Ascending aorta (tissue), 2 donors: ENCODE measurements around the gene POU2F2. TPM values are rescaled to one million over a fixed set of nuclear protein-coding genes. Genes with fewer than 3 reads are reported as not detected.

Experiments
- DNase-seq, 2 donors: peaks; one replicate each; pipeline ENCODE4 v3.0.0-alpha.2; 2019; ENCODE audit warnings: low spot score in 2 of 2
- H3K27ac ChIP-seq, 2 donors: fragments of 200-600 bp; sonication (generic); one replicate each; pipeline ENCODE4 v1.5.1; 2016 to 2017; ENCODE audit warnings: mild to moderate bottlenecking in 1 of 2
- H3K27me3 ChIP-seq: fragments of 200-600 bp; sonication (generic); one replicate; pipeline ENCODE4 v1.5.1; 2017
- H3K36me3 ChIP-seq, 2 donors: fragments of 200-600 bp; sonication (generic); one replicate each; pipeline ENCODE4 v1.5.1; 2016
- H3K4me1 ChIP-seq, 2 donors: fragments of 200-600 bp; sonication (generic); one replicate each; pipeline ENCODE4 v1.5.1; 2016 to 2017; ENCODE audit warnings: mild to moderate bottlenecking in 1 of 2
- H3K4me3 ChIP-seq, 2 donors: fragments of 200-600 bp; sonication (generic); one replicate each; pipeline ENCODE4 v1.5.1; 2016 to 2017; ENCODE audit warnings: mild to moderate bottlenecking in 1 of 2
- H3K9me3 ChIP-seq, 2 donors: fragments of 200-600 bp; sonication (generic); one replicate each; pipeline ENCODE4 v1.5.1; 2016
- intact Hi-C: fragments of 100-400 bp; cut with DNase I; formaldehyde crosslinking; loops from one replicate; pipeline ENCODE4 v1.15.1; 2023
- total RNA-seq: library from RNA; depleted of rRNA; stranded (reverse); fragments of >200 nt; gene quantifications from one replicate; pipeline ENCODE4 v1.1.0, GENCODE V29; 2016
- TF ChIP-seq, protein P1 (sequence below), 3 experiments: fragments of 200-600 bp in 2 of 3; fragments of 450-650 bp in 1 of 3; sonication (generic) in 2 of 3; IDR thresholded peaks; one replicate each; pipeline ENCODE4 v1.5.1; 2016 to 2019; ENCODE audit warnings: antibody characterized with exemption in 3 of 3, mild to moderate bottlenecking in 1 of 3, moderate library complexity in 1 of 3

The POU2F2 gene
- total RNA-seq, 1 donor from 2014 or later = not detected

DNA sequence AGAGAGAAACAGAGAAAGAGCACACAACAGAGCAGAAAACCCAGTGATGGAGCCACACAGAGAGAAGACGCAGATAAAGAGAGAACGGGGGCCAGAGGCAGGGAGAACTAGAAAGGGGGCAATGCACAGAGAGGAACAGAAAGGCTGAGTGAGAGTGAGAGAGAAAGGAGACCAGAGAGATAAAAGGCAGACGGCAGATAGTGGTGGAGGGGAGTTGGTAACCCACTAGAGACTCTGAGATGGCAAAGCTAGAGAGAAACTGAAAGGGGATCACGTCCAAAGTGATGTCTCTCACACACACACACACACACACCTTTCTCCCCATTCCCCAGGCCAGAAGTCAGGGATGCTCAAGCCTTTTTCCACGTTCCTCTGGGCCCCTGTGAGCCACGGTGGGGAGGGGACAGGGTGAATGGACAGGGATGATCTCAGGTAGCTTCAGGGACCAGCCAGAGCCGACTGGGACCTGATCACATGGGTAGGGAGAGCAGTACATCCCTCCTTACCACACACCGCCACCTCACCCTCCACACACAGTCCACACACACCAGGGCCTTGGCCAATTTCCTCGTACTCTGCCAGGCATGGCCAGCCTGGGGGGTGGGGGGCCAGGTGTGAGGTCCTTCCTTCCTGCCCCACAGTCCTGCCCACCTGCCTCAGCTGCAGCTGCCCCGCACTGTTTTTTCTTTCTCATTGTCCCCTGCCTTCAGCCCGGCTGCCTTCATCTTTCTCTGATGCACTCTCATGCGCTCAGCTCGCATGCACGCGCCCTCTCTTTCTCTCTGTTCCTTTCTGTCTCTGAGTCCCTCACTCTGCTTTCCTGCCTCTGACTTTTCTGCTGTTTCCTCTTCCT is 22.5 kb upstream of the POU2F2 start:
- Histone ChIP-seq H3K27me3 (no peaks in the 10 kb centered on the region), H3K36me3 (no peaks in the 10 kb centered on the region), H3K4me1 (no peaks in the 10 kb centered on the region), H3K4me3 (no peak overlapping the region), H3K27ac (no peak overlapping the region), H3K9me3 (no peaks in the 10 kb centered on the region)
- TF ChIP-seq, protein P1, sequence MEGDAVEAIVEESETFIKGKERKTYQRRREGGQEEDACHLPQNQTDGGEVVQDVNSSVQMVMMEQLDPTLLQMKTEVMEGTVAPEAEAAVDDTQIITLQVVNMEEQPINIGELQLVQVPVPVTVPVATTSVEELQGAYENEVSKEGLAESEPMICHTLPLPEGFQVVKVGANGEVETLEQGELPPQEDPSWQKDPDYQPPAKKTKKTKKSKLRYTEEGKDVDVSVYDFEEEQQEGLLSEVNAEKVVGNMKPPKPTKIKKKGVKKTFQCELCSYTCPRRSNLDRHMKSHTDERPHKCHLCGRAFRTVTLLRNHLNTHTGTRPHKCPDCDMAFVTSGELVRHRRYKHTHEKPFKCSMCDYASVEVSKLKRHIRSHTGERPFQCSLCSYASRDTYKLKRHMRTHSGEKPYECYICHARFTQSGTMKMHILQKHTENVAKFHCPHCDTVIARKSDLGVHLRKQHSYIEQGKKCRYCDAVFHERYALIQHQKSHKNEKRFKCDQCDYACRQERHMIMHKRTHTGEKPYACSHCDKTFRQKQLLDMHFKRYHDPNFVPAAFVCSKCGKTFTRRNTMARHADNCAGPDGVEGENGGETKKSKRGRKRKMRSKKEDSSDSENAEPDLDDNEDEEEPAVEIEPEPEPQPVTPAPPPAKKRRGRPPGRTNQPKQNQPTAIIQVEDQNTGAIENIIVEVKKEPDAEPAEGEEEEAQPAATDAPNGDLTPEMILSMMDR (IDR thresholded peaks at IDR 0.05) = no peak
- no peak for DNase-seq
- intact Hi-C loops = no loop called here

DNA sequence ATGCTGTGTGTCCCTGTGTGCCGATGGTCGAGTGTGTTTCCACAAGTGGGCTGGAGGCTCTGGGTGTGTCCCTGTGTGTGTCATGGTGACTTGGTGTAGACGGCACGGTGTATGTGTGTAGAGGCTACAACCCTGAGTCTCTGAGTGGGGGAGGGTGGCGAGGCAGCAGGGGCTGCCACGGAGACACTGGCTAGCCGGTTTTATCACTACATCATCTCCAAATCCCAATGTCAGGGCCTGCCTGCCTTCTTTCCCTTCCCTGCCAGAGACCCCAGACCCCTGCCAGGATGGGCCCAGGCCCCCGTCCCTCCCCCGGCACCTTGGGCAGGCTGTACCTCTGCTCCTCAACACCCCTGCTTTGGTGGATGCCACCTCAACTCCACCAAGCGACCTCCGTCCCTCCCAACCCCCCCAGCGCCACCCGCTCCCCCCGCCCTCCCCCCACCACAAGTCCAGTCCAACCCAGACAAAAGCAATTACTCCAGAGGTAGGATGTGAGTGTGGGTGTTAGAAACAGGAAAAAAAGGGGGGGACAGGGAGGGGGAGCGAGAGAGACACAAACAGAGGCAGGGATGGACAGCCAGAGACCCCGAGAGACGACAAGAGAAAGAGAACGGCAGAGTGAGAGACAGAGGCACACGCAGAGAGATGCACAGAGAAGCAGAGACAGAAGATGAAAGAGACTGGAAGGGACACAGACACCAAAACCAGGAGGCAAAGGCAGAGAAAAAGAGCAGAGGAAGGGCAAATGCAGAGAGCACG is 21.6 kb upstream of the POU2F2 start:
- no peak for DNase-seq
- no peaks in the 10 kb centered on the region for H3K36me3 ChIP-seq
- H3K27me3 ChIP-seq = no peaks in the 10 kb centered on the region
- H3K9me3 ChIP-seq = no peaks in the 10 kb centered on the region
- TF ChIP-seq, protein P1 (IDR thresholded peaks at IDR 0.05) = no peak
- H3K27ac ChIP-seq = no peak overlapping the region
- no peak overlapping the region for H3K4me3 ChIP-seq
- no peaks in the 10 kb centered on the region for H3K4me1 ChIP-seq
- intact Hi-C loops = no loop called here

DNA sequence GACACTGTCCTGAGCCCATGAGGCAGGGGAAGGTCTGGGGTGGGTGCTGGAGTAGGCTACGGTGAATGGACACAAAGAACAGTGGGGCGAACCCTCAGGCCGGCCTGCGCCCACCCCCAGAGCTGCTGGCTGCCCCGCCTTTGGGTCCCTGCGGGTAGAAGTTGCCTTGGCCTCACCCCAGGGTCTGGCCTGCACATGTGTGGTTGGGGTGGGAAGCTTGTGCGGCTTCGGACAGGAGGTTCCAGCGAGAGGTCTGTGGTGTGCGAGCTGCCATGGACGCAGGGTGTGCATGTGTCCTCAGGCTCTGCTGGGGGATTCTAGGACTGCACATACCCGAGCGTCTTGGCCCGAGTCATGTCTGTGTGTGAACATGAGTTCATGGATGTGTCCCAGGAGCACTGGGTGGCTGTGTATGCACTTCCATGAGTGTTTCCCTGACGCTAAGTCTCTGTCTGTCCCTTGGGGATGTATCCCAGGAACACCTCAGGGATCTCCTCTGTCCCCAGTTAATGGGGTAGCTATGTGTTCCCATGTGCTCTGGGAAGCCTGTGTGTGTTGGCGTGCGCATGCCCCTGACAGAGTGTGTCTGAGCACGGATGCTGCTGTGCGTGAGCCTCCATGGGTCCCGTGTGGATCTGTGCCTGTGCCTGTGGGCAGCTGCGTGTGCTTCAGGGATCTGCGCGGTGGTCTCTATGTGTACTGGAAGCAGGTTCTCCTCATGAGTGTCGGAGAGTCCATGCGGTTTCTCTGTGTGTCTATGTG is 20.8 kb upstream of the POU2F2 start:
- intact Hi-C loops = no loop called here
- H3K4me3 ChIP-seq = no peak overlapping the region
- H3K4me1 ChIP-seq = no peaks in the 10 kb centered on the region
- no peaks in the 10 kb centered on the region for H3K27me3 ChIP-seq
- TF ChIP-seq, protein P1 (IDR thresholded peaks at IDR 0.05) = no peak
- no peaks in the 10 kb centered on the region for H3K9me3 ChIP-seq
- H3K36me3 ChIP-seq = no peaks in the 10 kb centered on the region
- no peak overlapping the region for H3K27ac ChIP-seq
- DNase-seq = no peak

DNA sequence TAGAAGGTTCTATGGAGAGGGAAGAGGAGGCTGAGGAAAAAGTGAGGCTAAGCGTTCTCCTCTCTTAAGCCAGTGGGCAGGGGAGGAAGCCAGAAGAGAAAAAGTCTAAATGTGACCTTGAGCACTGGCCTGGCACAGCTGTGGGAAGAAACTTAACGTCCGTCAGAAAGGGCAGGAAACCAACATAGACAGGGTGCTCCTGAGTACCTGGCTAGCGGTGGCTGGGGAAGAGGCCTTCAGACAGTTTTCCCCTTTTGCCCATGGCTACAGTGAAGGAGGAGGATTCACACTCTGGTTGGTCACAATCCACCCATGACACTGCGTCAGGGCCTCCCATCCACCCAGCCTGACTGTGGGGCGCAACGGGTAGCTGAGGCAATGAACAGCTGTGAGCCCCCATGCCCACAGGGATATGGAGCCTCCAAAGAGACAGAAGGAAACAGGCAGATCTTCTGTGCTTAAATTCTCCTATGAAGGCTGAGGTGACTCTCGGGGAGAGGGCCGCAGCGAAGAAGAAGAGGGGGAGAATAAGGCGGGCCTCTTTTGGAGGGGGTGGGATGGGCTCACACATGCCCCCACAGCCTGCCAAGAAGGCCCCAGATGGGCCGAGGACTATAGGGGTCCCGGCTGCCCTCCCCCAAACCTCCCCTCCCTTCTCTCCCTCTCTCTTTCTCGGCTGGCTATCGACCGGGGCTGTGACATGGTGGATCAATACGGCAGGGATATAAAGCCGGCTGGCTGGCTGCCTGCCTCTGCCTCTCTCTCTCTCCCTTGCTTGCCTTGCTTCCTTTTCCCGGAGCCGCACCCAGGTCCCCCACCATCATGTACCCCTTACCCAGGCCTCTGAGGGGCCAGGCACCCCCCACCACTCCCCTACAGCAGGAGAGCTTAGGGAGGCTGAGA is 19.8 kb upstream of the POU2F2 start:
- no peak overlapping the region for H3K4me3 ChIP-seq
- intact Hi-C loops = no loop called here
- H3K36me3 ChIP-seq = no peaks in the 10 kb centered on the region
- no peak for DNase-seq
- H3K9me3 ChIP-seq = no peaks in the 10 kb centered on the region
- H3K27ac ChIP-seq = no peak overlapping the region
- TF ChIP-seq, protein P1 (IDR thresholded peaks at IDR 0.05) = no peak
- no peaks in the 10 kb centered on the region for H3K27me3 ChIP-seq
- H3K4me1 ChIP-seq = no peaks in the 10 kb centered on the region

DNA sequence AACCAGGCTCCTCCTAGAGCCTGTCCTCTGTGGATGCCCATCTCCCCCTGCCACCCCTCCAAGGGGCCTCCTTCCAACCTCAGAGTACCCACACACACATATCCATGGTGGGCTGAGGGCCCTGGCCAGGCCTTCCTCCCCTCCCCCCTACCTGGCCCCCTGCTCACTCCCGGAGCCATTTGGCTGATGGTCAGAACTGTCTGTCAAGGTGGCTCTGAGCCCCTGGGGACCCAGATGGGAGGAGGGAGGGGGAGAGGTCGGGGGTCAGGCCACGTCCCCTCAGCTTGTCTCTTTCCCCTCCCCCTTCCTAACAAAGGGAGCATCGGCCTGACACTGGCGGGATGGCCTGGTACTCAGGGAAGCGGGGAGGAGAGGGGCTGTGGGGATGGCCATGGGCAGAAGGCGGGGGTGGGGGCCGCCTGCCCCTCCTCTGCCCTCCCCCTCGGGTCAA is 18.7 kb upstream of the POU2F2 start:
- intact Hi-C loops = no loop called here
- TF ChIP-seq, protein P1 (IDR thresholded peaks at IDR 0.05) = no peak
- Histone ChIP-seq H3K4me1 (no peaks in the 10 kb centered on the region), H3K9me3 (no peaks in the 10 kb centered on the region), H3K27ac (no peak overlapping the region), H3K36me3 (no peaks in the 10 kb centered on the region), H3K27me3 (no peaks in the 10 kb centered on the region), H3K4me3 (no peak overlapping the region)
- DNase-seq = no peak
